Endothelial cell of umbilical vein (primary cell): Measurements from ENCODE around the gene MAP4K2. TPM values are rescaled to one million over a fixed set of nuclear protein-coding genes. Genes with fewer than 3 reads are reported as not detected.

ENCODE experiments used
- BruUV-seq: library from RNA; stranded (reverse); fragments of 400-500 nt; replicated peaks from 2 replicates; lab custom pipeline; 2021; lab: Mats Ljungman, UMichigan
- CTCF ChIA-PET: fragments of 300-600, 350-600 bp; sonication (Branson Sonifier 250); formaldehyde crosslinking; loops from one replicate; lab custom pipeline; 2021; ENCODE audit warnings: antibody characterized with exemption, inconsistent platforms; lab: Charles Lee
- POLR2A ChIA-PET: fragments of 300-600, 350-600 bp; sonication (Branson Sonifier 250); formaldehyde crosslinking; loops from one replicate; lab custom pipeline; 2021; ENCODE audit warnings: antibody characterized with exemption, inconsistent platforms; lab: Charles Lee
- DNase-seq: peaks from one replicate; pipeline ENCODE4 v3.0.0-alpha.2; 2011; ENCODE audit warnings: low read depth, low spot score
- FAIRE-seq: peaks from 2 replicates; lab custom pipeline; 2011; peaks lifted over from hg19 to GRCh38; lab: Jason Lieb, UNC
- H2AFZ ChIP-seq: 2 replicates; pipeline ENCODE4 v1.6.0; 2012; ENCODE audit warnings: low read depth, low read length, control low read depth, inconsistent platforms
- H3K27ac ChIP-seq: 2 replicates; pipeline ENCODE4 v1.5.1; 2011; ENCODE audit warnings: low read depth, mild to moderate bottlenecking, control low read depth, low read length, moderate library complexity; ENCODE audit not compliant: insufficient read depth
- H3K27me3 ChIP-seq, 2 experiments: 2 replicates each; pipeline versions ENCODE4 v1.6.0 to v1.6.1; 2011; ENCODE audit warnings: low read length in 2 of 2, mixed read lengths in 1 of 2; ENCODE audit not compliant: control insufficient read depth in 2 of 2, insufficient read depth in 2 of 2
- H3K36me3 ChIP-seq, 2 experiments: 2 replicates in 1 of 2; 3 replicates in 1 of 2; pipeline ENCODE4 v1.5.1; 2011; ENCODE audit warnings: low read length in 2 of 2, mild to moderate bottlenecking in 1 of 2, moderate library complexity in 1 of 2; ENCODE audit not compliant: control insufficient read depth in 2 of 2, insufficient read depth in 2 of 2; ENCODE audit errors: extremely low read depth in 1 of 2
- H3K4me1 ChIP-seq: 3 replicates; pipeline ENCODE4 v1.5.1; 2011; ENCODE audit warnings: mild to moderate bottlenecking, low read length; ENCODE audit not compliant: control insufficient read depth, insufficient read depth; ENCODE audit errors: extremely low read depth
- H3K4me2 ChIP-seq: 2 replicates; pipeline ENCODE4 v1.6.1; 2011; ENCODE audit warnings: low read length, control low read depth, mixed read lengths; ENCODE audit not compliant: insufficient read depth
- H3K4me3 ChIP-seq, 3 experiments: fragments of 200-600 bp in 1 of 3; sonication (generic), shearing (Covaris generic) in 1 of 3; replicated peaks in 1 of 3; 2 replicates each; pipeline ENCODE4 v1.5.1; 2011 to 2016; ENCODE audit warnings: control low read depth in 3 of 3, low read length in 3 of 3, mild to moderate bottlenecking in 2 of 3, inconsistent platforms in 1 of 3, low read depth in 1 of 3, moderate library complexity in 1 of 3; ENCODE audit not compliant: insufficient read depth in 1 of 3
- H3K79me2 ChIP-seq: 2 replicates; pipeline ENCODE4 v1.6.0; 2012; ENCODE audit warnings: low read length, inconsistent platforms; ENCODE audit not compliant: control insufficient read depth, insufficient read depth
- H3K9ac ChIP-seq: replicated peaks from 2 replicates; pipeline ENCODE3; 2011; ENCODE audit warnings: low read length, control low read depth; ENCODE audit not compliant: insufficient read depth; ENCODE audit errors: extremely low read depth
- H3K9me1 ChIP-seq: replicated peaks from 3 replicates; pipeline ENCODE4 v1.6.0; 2011; ENCODE audit warnings: mild to moderate bottlenecking, low read length; ENCODE audit not compliant: control insufficient read depth, insufficient read depth; ENCODE audit errors: extremely low read depth
- H3K9me3 ChIP-seq: replicated peaks from 2 replicates; pipeline ENCODE4 v1.5.1; 2012; ENCODE audit warnings: low read length, inconsistent platforms; ENCODE audit not compliant: control insufficient read depth, insufficient read depth
- H4K20me1 ChIP-seq: replicated peaks from 2 replicates; pipeline ENCODE3; 2011; ENCODE audit warnings: mild to moderate bottlenecking, low read length; ENCODE audit not compliant: control insufficient read depth, insufficient read depth; ENCODE audit errors: extremely low read depth
- EZH2 ChIP-seq: IDR thresholded peaks from 2 replicates; pipeline ENCODE4 v1.6.1; 2012; ENCODE audit warnings: borderline replicate concordance, low read depth, mild to moderate bottlenecking, moderate library complexity, low read length, inconsistent platforms; ENCODE audit not compliant: severe bottlenecking
- FOS ChIP-seq: IDR thresholded peaks from 2 replicates; pipeline ENCODE4 v1.6.1; 2011; ENCODE audit warnings: mild to moderate bottlenecking, low read length, moderate library complexity, borderline replicate concordance; ENCODE audit not compliant: insufficient read depth
- GATA2 ChIP-seq: IDR thresholded peaks from 2 replicates; pipeline ENCODE4 v1.7.0; 2011; ENCODE audit warnings: low read depth, mild to moderate bottlenecking, moderate library complexity, mixed read lengths, low read length; ENCODE audit not compliant: insufficient read length, insufficient read depth
- dilution Hi-C: fragments of 300-500 bp; cut with MboI; formaldehyde crosslinking; loops from one replicate; pipeline ENCODE4 v1.15.0; 2019; ENCODE audit warnings: low sequenced_read_pairs; ENCODE audit not compliant: extremely low pct_ligation_motif_present
- intact Hi-C: fragments of 100-400 bp; cut with micrococcal nuclease; formaldehyde crosslinking; loops from one replicate; pipeline ENCODE4 v1.10.0; 2022
- polyA plus RNA-seq, 4 experiments: library from polyadenylated mRNA; depleted of rRNA in 3 of 4; stranded (reverse) in 3 of 4; unstranded in 1 of 4; fragments of >200 nt; gene quantifications; 2 replicates each; pipeline versions ENCODE4 v1.2.1 to v1.2.3, GENCODE V29; 2011 to 2012; ENCODE audit warnings: missing spikeins in 1 of 4
- total RNA-seq: library from RNA; stranded (reverse); gene quantifications from 2 replicates; pipeline ENCODE4 v1.2.3, GENCODE V29; 2021
- TF ChIP-seq, protein P1 (sequence below), 2 donors: IDR thresholded peaks; 1 replicate in 1 of 2; 2 replicates in 1 of 2; pipeline ENCODE4 v1.5.1; 2011; ENCODE audit warnings: low read length in 2 of 2, mild to moderate bottlenecking in 2 of 2, moderate library complexity in 2 of 2, control low read depth in 1 of 2, inconsistent platforms in 1 of 2, low read depth in 1 of 2; ENCODE audit not compliant: insufficient read depth in 1 of 2; ENCODE audit errors: extremely low read depth in 1 of 2

MAP4K2 gene
- total and polyA plus RNA-seq, 2 donors (not counting 3 experiments of a cell fraction or from before 2014, with no cell fraction given), result 43.3 to 44.0 TPM

DNA sequence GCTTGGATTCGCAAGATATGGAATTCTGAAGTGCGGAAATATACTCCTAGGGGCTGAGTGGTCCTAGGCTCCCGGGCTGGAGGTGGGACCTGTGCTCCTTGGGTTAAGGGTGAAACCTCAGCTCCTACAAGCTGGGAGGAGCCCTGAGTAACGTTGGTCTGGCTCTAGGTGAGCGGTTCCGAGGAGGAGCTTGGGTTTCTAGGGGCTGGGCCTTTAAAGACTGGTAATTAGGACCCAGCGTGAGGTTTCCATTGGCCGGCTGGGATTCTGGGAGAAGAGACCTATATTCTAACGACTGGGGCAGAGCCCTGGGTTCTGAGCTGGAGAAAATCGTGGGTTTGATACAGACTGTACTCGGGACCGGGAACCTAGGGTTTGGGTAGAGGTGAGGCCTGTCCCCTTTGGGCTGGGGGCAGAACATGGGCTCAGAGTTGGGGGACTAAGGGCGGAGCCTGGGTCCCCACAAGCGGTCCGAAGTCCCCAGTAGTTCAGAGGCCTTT is 882 bp upstream of the MAP4K2 start:
- TSS peak; percentile 43 for BruUV-seq
- Histone ChIP-seq H3K9me1 (no peaks in the 10 kb centered on the region), H3K4me1 (peaks cover 36% of the 10 kb centered on the region), H3K27me3 (no peaks in the 10 kb centered on the region), H3K36me3 (peaks cover 2 to 28% of the 10 kb centered on the region in 2 experiments), H4K20me1 (no peaks in the 10 kb centered on the region), H3K9ac (peak overlapping the region; percentile 77), H3K4me3 (peak overlapping the region; percentile 59 to 87 (median 70)), H3K9me3 (no peaks in the 10 kb centered on the region), H3K27ac (peak overlapping the region; percentile 75), H3K4me2 (peak overlapping the region; percentile 82), H2AFZ (peak overlapping the region; percentile 47), H3K79me2 (peaks cover 7% of the 10 kb centered on the region)
- dilution Hi-C loops, result no loop called here
- DNase-seq (no peak), FAIRE-seq (peak; percentile 24)
- TF ChIP-seq FOS, result no peak
- TF ChIP-seq, protein P1, sequence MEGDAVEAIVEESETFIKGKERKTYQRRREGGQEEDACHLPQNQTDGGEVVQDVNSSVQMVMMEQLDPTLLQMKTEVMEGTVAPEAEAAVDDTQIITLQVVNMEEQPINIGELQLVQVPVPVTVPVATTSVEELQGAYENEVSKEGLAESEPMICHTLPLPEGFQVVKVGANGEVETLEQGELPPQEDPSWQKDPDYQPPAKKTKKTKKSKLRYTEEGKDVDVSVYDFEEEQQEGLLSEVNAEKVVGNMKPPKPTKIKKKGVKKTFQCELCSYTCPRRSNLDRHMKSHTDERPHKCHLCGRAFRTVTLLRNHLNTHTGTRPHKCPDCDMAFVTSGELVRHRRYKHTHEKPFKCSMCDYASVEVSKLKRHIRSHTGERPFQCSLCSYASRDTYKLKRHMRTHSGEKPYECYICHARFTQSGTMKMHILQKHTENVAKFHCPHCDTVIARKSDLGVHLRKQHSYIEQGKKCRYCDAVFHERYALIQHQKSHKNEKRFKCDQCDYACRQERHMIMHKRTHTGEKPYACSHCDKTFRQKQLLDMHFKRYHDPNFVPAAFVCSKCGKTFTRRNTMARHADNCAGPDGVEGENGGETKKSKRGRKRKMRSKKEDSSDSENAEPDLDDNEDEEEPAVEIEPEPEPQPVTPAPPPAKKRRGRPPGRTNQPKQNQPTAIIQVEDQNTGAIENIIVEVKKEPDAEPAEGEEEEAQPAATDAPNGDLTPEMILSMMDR (IDR thresholded peaks at IDR 0.05; ENCODE audit: extremely low read depth in 1 of 2, insufficient read depth in 1 of 2, low read depth in 1 of 2, low read length in 2 of 2), result no peak
- no peak for TF ChIP-seq GATA2
- TF ChIP-seq EZH2, result no peak
- ChIA-PET POLR2A (no interaction called here), CTCF (interaction anchor here (0.8 to 1.9 kb wide), 4 partner anchors 10 to 84 kb away, joined by 3 to 8 read pairs (median 4); partner anchors contain the start of gene CDC42BPG)
- intact Hi-C loops, result loop anchor here (1.0 to 2.0 kb wide), 3 partner anchors 25 to 210 kb away; partner anchors contain the start of genes ARL2, CDC42BPG and SF1
